GM12872 (cell line): Measurements from ENCODE around the gene TMEM123.

ENCODE experiments used
- CTCF ChIP-seq: IDR thresholded peaks from 3 replicates; pipeline ENCODE4 v1.5.1; 2011; ENCODE audit warnings: low read depth, mild to moderate bottlenecking, low read length, moderate library complexity; ENCODE audit not compliant: insufficient read depth

Gene TMEM123

GRCh38 chr11:102377891-102378290, 74.7 kb downstream of the TMEM123 start:
- TF ChIP-seq CTCF: no peak

GRCh38 chr11:102375720-102376399, 76.7 kb downstream of the TMEM123 start:
- no peak for TF ChIP-seq CTCF

GRCh38 chr11:102368472-102368871, 84.1 kb downstream of the TMEM123 start:
- TF ChIP-seq CTCF: no peak

- no peak for TF ChIP-seq CTCF
These were observed 85.2 kb downstream of the TMEM123 start for GRCh38 chr11:102367364-102367763.

GRCh38 chr11:102364991-102365390, 87.6 kb downstream of the TMEM123 start:
- TF ChIP-seq CTCF: no peak

GRCh38 chr11:102361086-102362031, 91.2 kb downstream of the TMEM123 start:
- TF ChIP-seq CTCF: no peak

GRCh38 chr11:102360681-102361080, 91.9 kb downstream of the TMEM123 start:
- no peak for TF ChIP-seq CTCF
